ENCODE measurements around the gene FUOM. TPM values are rescaled to one million over a fixed set of nuclear protein-coding genes. Genes with fewer than 3 reads are reported as not detected.
"Not testable (repeated sequence)": the region's sequence is repeated elsewhere in the genome, so short reads cannot be mapped to it uniquely, and the experiment has no call there.

FUOM gene
- total RNA-seq, 1 donor from 2014 or later: 54.0 TPM

- Histone ChIP-seq H3K36me3 (peaks cover 0 to 28% of the 10 kb centered on the region in 2 donors), H3K27me3 (no peaks in the 10 kb centered on the region), H3K4me3 (peak overlapping the region; percentile 71 to 80), H3K9me3 (no peaks in the 10 kb centered on the region), H3K27ac (no peak overlapping the region), H3K4me1 (peaks cover 21% of the 10 kb centered on the region)
- no peak for DNase-seq (ENCODE audit: extremely low spot score in 2 of 2)
- no peak for TF ChIP-seq POLR2A (IDR thresholded peaks at IDR 0.05)
- TF ChIP-seq POLR2AphosphoS5 (IDR thresholded peaks at IDR 0.05; ENCODE audit: insufficient read depth in 1 of 2, low read depth in 1 of 2): no peak
- TF ChIP-seq, protein P1, sequence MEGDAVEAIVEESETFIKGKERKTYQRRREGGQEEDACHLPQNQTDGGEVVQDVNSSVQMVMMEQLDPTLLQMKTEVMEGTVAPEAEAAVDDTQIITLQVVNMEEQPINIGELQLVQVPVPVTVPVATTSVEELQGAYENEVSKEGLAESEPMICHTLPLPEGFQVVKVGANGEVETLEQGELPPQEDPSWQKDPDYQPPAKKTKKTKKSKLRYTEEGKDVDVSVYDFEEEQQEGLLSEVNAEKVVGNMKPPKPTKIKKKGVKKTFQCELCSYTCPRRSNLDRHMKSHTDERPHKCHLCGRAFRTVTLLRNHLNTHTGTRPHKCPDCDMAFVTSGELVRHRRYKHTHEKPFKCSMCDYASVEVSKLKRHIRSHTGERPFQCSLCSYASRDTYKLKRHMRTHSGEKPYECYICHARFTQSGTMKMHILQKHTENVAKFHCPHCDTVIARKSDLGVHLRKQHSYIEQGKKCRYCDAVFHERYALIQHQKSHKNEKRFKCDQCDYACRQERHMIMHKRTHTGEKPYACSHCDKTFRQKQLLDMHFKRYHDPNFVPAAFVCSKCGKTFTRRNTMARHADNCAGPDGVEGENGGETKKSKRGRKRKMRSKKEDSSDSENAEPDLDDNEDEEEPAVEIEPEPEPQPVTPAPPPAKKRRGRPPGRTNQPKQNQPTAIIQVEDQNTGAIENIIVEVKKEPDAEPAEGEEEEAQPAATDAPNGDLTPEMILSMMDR (IDR thresholded peaks at IDR 0.05): no peak
- intact Hi-C loops (cut with DNase I): no loop called here
Observed at GRCh38 chr10:133372507-133372906, 14.7 kb upstream of the FUOM start.

DNA sequence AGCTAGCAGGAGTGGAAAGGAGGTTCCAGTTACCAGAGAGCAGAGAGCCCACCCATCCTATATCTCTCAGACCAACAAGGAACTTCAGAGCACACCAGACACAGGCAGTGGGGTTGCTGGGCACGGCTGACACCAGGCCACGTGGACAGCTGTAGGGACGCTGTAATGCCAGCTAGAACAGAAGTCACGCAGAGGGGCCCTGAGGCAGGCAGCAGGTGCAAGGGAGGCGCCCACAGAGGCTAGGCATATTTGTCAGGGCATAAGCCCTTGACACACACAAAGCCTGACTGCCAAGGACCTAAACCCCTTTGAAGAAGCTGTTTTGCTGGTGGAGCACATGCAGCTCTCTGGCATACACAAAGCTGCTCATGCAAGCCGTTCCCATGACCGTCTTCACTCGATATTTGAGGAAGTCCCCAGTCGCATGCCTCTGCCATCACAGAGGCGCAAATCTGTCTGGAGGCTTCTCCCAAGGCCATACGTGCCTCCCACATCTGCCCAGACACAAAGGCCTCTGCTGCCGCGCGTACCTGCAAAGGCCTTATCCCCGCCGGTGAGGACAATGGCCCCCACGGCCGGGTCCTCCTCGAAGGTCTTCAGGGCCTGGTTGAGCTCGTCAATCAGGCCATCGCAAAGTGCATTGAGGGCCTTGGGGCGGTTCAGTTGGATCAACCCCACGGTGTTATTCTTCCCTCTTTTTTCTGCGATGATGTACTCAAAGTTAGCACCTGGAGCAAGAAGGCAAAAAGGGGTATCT lies 12.4 kb upstream of the FUOM start:
- peaks cover 3 to 45% of the 10 kb centered on the region in 2 donors for H3K36me3 ChIP-seq
- intact Hi-C loops (cut with DNase I): no loop called here

GRCh38 chr10:133368153-133368552 lies 10.3 kb upstream of the FUOM start:
- Histone ChIP-seq H3K4me1 (peaks cover 14% of the 10 kb centered on the region), H3K27me3 (no peaks in the 10 kb centered on the region), H3K27ac (no peak overlapping the region), H3K4me3 (no peak overlapping the region), H3K36me3 (peaks cover 3 to 57% of the 10 kb centered on the region in 2 donors), H3K9me3 (no peaks in the 10 kb centered on the region)
- no peak for DNase-seq (ENCODE audit: extremely low spot score in 2 of 2)
- intact Hi-C loops (cut with DNase I): no loop called here
- no peak for TF ChIP-seq POLR2A (IDR thresholded peaks at IDR 0.05)
- TF ChIP-seq POLR2AphosphoS5 (IDR thresholded peaks at IDR 0.05; ENCODE audit: insufficient read depth in 1 of 2, low read depth in 1 of 2): no peak
- TF ChIP-seq, protein P1 (IDR thresholded peaks at IDR 0.05): no peak

More for the DNA sequence above, 12.4 kb upstream of the FUOM start:
- no peak for DNase-seq (ENCODE audit: extremely low spot score in 2 of 2)
- Histone ChIP-seq H3K4me1 (peaks cover 19% of the 10 kb centered on the region), H3K27ac (no peak overlapping the region), H3K27me3 (no peaks in the 10 kb centered on the region), H3K9me3 (no peaks in the 10 kb centered on the region), H3K4me3 (no peak overlapping the region)
- TF ChIP-seq POLR2AphosphoS5 (IDR thresholded peaks at IDR 0.05; ENCODE audit: insufficient read depth in 1 of 2, low read depth in 1 of 2) (no peak), POLR2A (IDR thresholded peaks at IDR 0.05) (no peak)
- TF ChIP-seq, protein P1 (IDR thresholded peaks at IDR 0.05): no peak

- H3K9me3 ChIP-seq; intact Hi-C loops (cut with DNase I); DNase-seq (ENCODE audit: extremely low spot score in 2 of 2); H3K4me3 ChIP-seq; H3K27me3 ChIP-seq; H3K27ac ChIP-seq: not testable (repeated sequence)
- Histone ChIP-seq H3K36me3 (peaks cover 3 to 63% of the 10 kb centered on the region in 2 donors), H3K4me1 (peaks cover 11% of the 10 kb centered on the region)
Observed at GRCh38 chr10:133367461-133367860, 9.6 kb upstream of the FUOM start.

GRCh38 chr10:133366751-133367150 lies 8.9 kb upstream of the FUOM start:
- intact Hi-C loops (cut with DNase I): no loop called here
- H3K4me3 ChIP-seq: no peak overlapping the region
- TF ChIP-seq, protein P1 (IDR thresholded peaks at IDR 0.05): no peak
- TF ChIP-seq POLR2AphosphoS5 (IDR thresholded peaks at IDR 0.05; ENCODE audit: insufficient read depth in 1 of 2, low read depth in 1 of 2) (no peak), POLR2A (IDR thresholded peaks at IDR 0.05) (no peak)
- H3K27ac ChIP-seq: no peak overlapping the region
- DNase-seq (ENCODE audit: extremely low spot score in 2 of 2): no peak
- no peaks in the 10 kb centered on the region for H3K27me3 ChIP-seq
- peaks cover 3 to 64% of the 10 kb centered on the region in 2 donors for H3K36me3 ChIP-seq
- peaks cover 4% of the 10 kb centered on the region for H3K4me1 ChIP-seq
- no peaks in the 10 kb centered on the region for H3K9me3 ChIP-seq
